Psoas muscle (tissue), 8 donors: ENCODE data around the gene ARL8A. TPM values are rescaled to one million over a fixed set of nuclear protein-coding genes. Genes with fewer than 3 reads are reported as not detected.
A peak's percentile ranks its signal among the peaks of the same experiment; 100 is the strongest.

Experiments
- ATAC-seq, 4 donors: fragments of 200-7000 bp; cut with Tn5 transposase; one replicate each; pipeline ENCODE4 v1.9.1; 2020; ENCODE audit warnings: moderate library complexity in 3 of 4, mild to moderate bottlenecking in 2 of 4
- DNase-seq, 2 donors: peaks; one replicate each; pipeline ENCODE4 v3.0.0-alpha.2; 2020
- H3K27ac ChIP-seq: fragments of 200-600 bp; one replicate; pipeline ENCODE4 v1.8.0; 2022
- H3K27me3 ChIP-seq, 3 donors: fragments of 200-600 bp in 1 of 3; one replicate each; pipeline versions ENCODE4 v1.6.1 to v1.8.0; 2013 to 2022; ENCODE audit warnings: low read length in 2 of 3, mild to moderate bottlenecking in 2 of 3, moderate library complexity in 1 of 3; ENCODE audit not compliant: insufficient read depth in 3 of 3
- H3K36me3 ChIP-seq, 2 donors: fragments of 200-600 bp in 1 of 2; one replicate each; pipeline versions ENCODE4 v1.6.1 to v1.8.0; 2013 to 2022; ENCODE audit warnings: low read depth in 1 of 2, mild to moderate bottlenecking in 1 of 2, moderate library complexity in 1 of 2; ENCODE audit not compliant: insufficient read depth in 1 of 2
- H3K4me1 ChIP-seq: fragments of 200-600 bp; one replicate; pipeline ENCODE4 v1.8.0; 2022
- H3K4me3 ChIP-seq: fragments of 200-600 bp; one replicate; pipeline ENCODE4 v1.8.0; 2022; ENCODE audit warnings: mild to moderate bottlenecking
- H3K9me3 ChIP-seq: fragments of 200-600 bp; one replicate; pipeline ENCODE4 v1.8.0; 2022
- CTCF ChIP-seq: fragments of 200-600 bp; IDR thresholded peaks from one replicate; pipeline ENCODE4 v1.8.0; 2022; ENCODE audit warnings: antibody characterized with exemption
- WGBS, 3 donors: extraction: QIAGEN DNeasy Blood & Tissue Kit; methylation state at CpG; one replicate each; pipeline versions ENCODE4 v1.1.6 to v1.1.7; 2013; 5-methylcytosine and 5-hydroxymethylcytosine counted together
- intact Hi-C, 2 donors: fragments of 100-400 bp; cut with DNase I; formaldehyde crosslinking; loops; one replicate each; pipeline versions ENCODE4 v1.11.0 to v1.14.2; 2022
- polyA plus RNA-seq, 3 donors: library from polyadenylated mRNA; stranded (reverse); fragments of 200-250 nt; gene quantifications; one replicate each; pipeline ENCODE4 v1.2.3, GENCODE V29; 2013
- total RNA-seq, 4 donors: library from RNA; stranded (reverse); fragmentation: NEBNext Ultra II Directional in 2 of 4; extraction: Animal tissue kit (Norgen Biotek cat#: 25700) in 2 of 4; gene quantifications; one replicate each; pipeline versions ENCODE4 v1.2.1 to v1.2.4, GENCODE V29; 2021 to 2023
- donor health status: healthy with polysubstance abuse.
- donor health status: DM: no; HTN: no; CAD: no; lungs with moderate emphysema.
- donor health status: Bipolar disorder and iron deficiency.
- donor health status: healthy.
- donor health status: DM: yes; HTN: yes; CAD: no.
- donor health status: DM: no; HTN: no; CAD: no.
- donor health status: DM: no; HTN: no; CAD: no.
- donor health status: DM: yes; HTN: yes; CAD: no.

The ARL8A gene
- total and polyA plus RNA-seq, 7 donors = 26.6 to 70.6 (median 53.1) TPM

- ATAC-seq (peak in 1 of 4 donors; percentile 8), DNase-seq (no peak)
- WGBS, 3 donors = 60 to 71% (median 60%) methylated on average over 15 of the region's 15 CpGs
- Histone ChIP-seq H3K36me3 (no peaks in the 10 kb centered on the region), H3K27me3 (peaks cover 0 to 2% (median 0%) of the 10 kb centered on the region in 3 donors), H3K4me3 (no peak overlapping the region), H3K27ac (no peak overlapping the region), H3K9me3 (no peaks in the 10 kb centered on the region), H3K4me1 (no peaks in the 10 kb centered on the region)
- no peak for TF ChIP-seq CTCF
- intact Hi-C loops = no loop called here
Measured at GRCh38 chr1:202162418-202163280, 18.1 kb upstream of the ARL8A start.

GRCh38 chr1:202162047-202162417 is 17.5 kb upstream of the ARL8A start:
- DNase-seq = no peak
- Histone ChIP-seq H3K9me3 (no peaks in the 10 kb centered on the region), H3K27ac (no peak overlapping the region), H3K4me1 (no peaks in the 10 kb centered on the region), H3K27me3 (peaks cover 0 to 2% (median 0%) of the 10 kb centered on the region in 3 donors), H3K36me3 (no peaks in the 10 kb centered on the region), H3K4me3 (no peak overlapping the region)
- WGBS, 3 donors = 88 to 92% (median 90%) methylated on average over 4 of the region's 4 CpGs
- intact Hi-C loops = no loop called here
- no peak for TF ChIP-seq CTCF
- no peak for ATAC-seq

- WGBS, 3 donors = 80 to 83% (median 80%) methylated on average over 20 to 22 of the region's 22 CpGs
- H3K27ac ChIP-seq = no peak overlapping the region
- no peak overlapping the region for H3K4me3 ChIP-seq
- no peaks in the 10 kb centered on the region for H3K36me3 ChIP-seq
- no peak for ATAC-seq
- peaks cover 0 to 2% (median 0%) of the 10 kb centered on the region in 3 donors for H3K27me3 ChIP-seq
- no peak for DNase-seq
- TF ChIP-seq CTCF = no peak
- intact Hi-C loops = no loop called here
- no peaks in the 10 kb centered on the region for H3K9me3 ChIP-seq
- H3K4me1 ChIP-seq = no peaks in the 10 kb centered on the region
Measured at GRCh38 chr1:202161151-202162046, 16.9 kb upstream of the ARL8A start.

DNA sequence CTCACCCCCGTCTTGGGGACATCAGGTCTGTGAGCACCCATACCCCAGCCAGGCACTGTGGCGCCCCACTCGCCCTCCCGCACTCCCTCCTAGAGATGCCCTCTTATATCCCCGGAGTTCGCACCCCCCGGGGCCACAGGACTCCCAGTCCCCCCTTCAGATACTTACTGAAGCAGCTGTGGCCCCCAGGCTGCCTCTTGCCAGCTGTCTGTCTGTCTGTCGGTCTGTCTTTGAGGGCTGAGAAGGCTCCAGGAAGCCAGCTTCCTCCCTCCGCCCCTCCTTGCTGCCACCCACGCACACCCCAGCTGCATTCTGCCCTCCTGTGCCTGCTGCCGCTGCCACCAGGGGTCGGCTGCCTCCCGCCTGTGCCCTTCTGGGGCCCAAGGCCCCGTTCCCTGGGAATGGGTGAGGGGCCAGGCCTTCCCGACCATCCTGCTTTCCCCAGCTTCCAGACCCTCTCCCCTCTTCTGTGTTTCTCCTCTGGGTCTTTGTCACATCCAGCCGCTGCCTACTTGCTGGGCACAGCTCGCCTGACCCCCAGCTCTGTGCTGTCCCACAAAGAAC is 15.9 kb upstream of the ARL8A start, which contains the start of gene PTPN7:
TSS of gene PTPN7 (minus strand) at position 226 of the 564 bp plus-strand sequence. CDS start 1,200 bp downstream, outside the sequence.
- H3K4me1 ChIP-seq = no peaks in the 10 kb centered on the region
- DNase-seq (no peak), ATAC-seq (peak in 1 of 4 donors; percentile 22)
- intact Hi-C loops = no loop called here
- no peaks in the 10 kb centered on the region for H3K36me3 ChIP-seq
- H3K9me3 ChIP-seq = no peaks in the 10 kb centered on the region
- peaks cover 0 to 2% (median 0%) of the 10 kb centered on the region in 3 donors for H3K27me3 ChIP-seq
- no peak for TF ChIP-seq CTCF
- WGBS, 3 donors = 71 to 80% (median 77%) methylated on average over 16 to 17 of the region's 17 CpGs
- H3K27ac ChIP-seq = no peak within 1 kb of the TSS
- H3K4me3 ChIP-seq = peak within 1 kb of the TSS; percentile 11
